ENCODE data around the gene GRM8. TPM values are rescaled to one million over a fixed set of nuclear protein-coding genes. Genes with fewer than 3 reads are reported as not detected.

GRM8 gene
- polyA plus RNA-seq, 1 donor (not counting 4 experiments of a cell fraction or from before 2014, with no cell fraction given): not detected

DNA sequence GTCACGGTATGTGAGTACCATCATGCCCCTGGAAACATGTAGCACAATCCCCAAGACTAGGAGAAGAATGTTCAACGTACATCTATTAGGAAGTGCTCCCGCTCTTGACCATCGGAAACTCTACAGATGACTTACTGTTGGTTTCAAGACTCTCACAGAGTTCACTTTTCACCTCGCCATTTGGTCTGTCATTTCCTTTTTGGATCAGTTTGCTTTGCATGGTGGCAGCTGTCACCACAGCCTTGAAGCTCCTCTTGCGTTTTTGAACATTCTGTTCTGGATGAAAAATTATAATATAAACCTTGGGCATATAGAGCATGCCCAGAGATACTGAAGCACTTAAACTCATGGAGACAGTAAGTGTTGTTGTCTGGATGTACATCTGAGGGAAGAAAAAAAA lies 806.8 kb downstream of the GRM8 start:
- TF ChIP-seq, protein P1, sequence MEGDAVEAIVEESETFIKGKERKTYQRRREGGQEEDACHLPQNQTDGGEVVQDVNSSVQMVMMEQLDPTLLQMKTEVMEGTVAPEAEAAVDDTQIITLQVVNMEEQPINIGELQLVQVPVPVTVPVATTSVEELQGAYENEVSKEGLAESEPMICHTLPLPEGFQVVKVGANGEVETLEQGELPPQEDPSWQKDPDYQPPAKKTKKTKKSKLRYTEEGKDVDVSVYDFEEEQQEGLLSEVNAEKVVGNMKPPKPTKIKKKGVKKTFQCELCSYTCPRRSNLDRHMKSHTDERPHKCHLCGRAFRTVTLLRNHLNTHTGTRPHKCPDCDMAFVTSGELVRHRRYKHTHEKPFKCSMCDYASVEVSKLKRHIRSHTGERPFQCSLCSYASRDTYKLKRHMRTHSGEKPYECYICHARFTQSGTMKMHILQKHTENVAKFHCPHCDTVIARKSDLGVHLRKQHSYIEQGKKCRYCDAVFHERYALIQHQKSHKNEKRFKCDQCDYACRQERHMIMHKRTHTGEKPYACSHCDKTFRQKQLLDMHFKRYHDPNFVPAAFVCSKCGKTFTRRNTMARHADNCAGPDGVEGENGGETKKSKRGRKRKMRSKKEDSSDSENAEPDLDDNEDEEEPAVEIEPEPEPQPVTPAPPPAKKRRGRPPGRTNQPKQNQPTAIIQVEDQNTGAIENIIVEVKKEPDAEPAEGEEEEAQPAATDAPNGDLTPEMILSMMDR (optimal IDR thresholded peaks at IDR 0.05 in 1 of 3, IDR thresholded peaks at IDR 0.05 in 1 of 3, conservative IDR thresholded peaks at IDR 0.05 in 1 of 3; ENCODE audit: extremely low read depth in 1 of 3, insufficient read depth in 2 of 3, low read length in 3 of 3): no peak
- TF ChIP-seq EZH2 (IDR thresholded peaks at IDR 0.05; ENCODE audit: low read length): no peak
- H3K27ac ChIP-seq (ENCODE audit: control insufficient read depth, insufficient read depth, low read length): no peak overlapping the region
- H4K20me1 ChIP-seq (ENCODE audit: control insufficient read depth, extremely low read depth, insufficient read depth, low read length): no peaks in the 10 kb centered on the region
- FAIRE-seq (no peak), DNase-seq (ENCODE audit: low read depth, low spot score) (no peak)
- dilution Hi-C loops (cut with MboI; ENCODE audit: extremely low pct_ligation_motif_present, low sequenced_read_pairs): no loop called here
- H3K9ac ChIP-seq (ENCODE audit: control insufficient read depth, extremely low read depth, insufficient read depth, low read length): no peak overlapping the region
- H3K9me3 ChIP-seq (ENCODE audit: control insufficient read depth, low read depth, low read length): no peaks in the 10 kb centered on the region
- no peaks in the 10 kb centered on the region for H3K36me3 ChIP-seq (ENCODE audit: control insufficient read depth in 2 of 2, extremely low read depth in 1 of 2, insufficient read depth in 2 of 2, low read length in 2 of 2)
- no peaks in the 10 kb centered on the region for H3K4me1 ChIP-seq (ENCODE audit: control insufficient read depth, extremely low read depth, insufficient read depth, low read length)
- H3K4me2 ChIP-seq (ENCODE audit: control insufficient read depth, extremely low read depth, insufficient read depth, low read depth, low read length): no peak overlapping the region
- no peaks in the 10 kb centered on the region for H3K27me3 ChIP-seq (ENCODE audit: control insufficient read depth, extremely low read depth, insufficient read depth, low read length)
- no peaks in the 10 kb centered on the region for H3K9me1 ChIP-seq (ENCODE audit: control insufficient read depth, extremely low read depth, insufficient read depth, low read length)
- no peaks in the 10 kb centered on the region for H3K79me2 ChIP-seq (ENCODE audit: control insufficient read depth, insufficient read depth, low read length)
- H2AFZ ChIP-seq (ENCODE audit: control insufficient read depth, low read length): no peak overlapping the region
- no peak overlapping the region for H3K4me3 ChIP-seq (ENCODE audit: control insufficient read depth in 2 of 3, extremely low read depth in 1 of 3, insufficient read depth in 2 of 3, low read depth in 1 of 3, low read length in 3 of 3)

DNA sequence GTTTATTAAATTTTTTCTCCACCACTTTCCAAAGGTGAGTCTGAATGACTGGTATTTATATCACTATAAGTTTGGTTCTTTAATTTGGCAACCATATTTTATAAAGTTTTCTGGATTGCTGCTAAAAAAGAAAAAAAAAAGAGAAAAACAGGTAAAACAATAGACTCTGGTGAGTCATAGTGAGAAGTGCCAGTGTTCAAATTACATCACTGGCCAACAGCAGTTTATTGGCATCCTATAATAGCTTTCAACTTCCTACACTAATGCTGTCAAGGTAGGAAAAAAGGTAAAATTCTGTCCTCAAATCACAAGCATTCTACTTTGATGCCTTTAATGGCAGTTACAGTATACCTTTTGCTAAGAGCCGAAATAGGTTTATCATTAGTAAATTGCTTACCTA lies 808.8 kb downstream of the GRM8 start:
- Histone ChIP-seq H3K79me2 (ENCODE audit: control insufficient read depth, insufficient read depth, low read length) (no peaks in the 10 kb centered on the region), H3K9me1 (ENCODE audit: control insufficient read depth, extremely low read depth, insufficient read depth, low read length) (no peaks in the 10 kb centered on the region), H3K4me1 (ENCODE audit: control insufficient read depth, extremely low read depth, insufficient read depth, low read length) (no peaks in the 10 kb centered on the region), H2AFZ (ENCODE audit: control insufficient read depth, low read length) (no peak overlapping the region), H3K9ac (ENCODE audit: control insufficient read depth, extremely low read depth, insufficient read depth, low read length) (no peak overlapping the region), H3K4me3 (ENCODE audit: control insufficient read depth in 2 of 3, extremely low read depth in 1 of 3, insufficient read depth in 2 of 3, low read depth in 1 of 3, low read length in 3 of 3) (no peak overlapping the region), H3K27me3 (ENCODE audit: control insufficient read depth, extremely low read depth, insufficient read depth, low read length) (no peaks in the 10 kb centered on the region), H3K9me3 (ENCODE audit: control insufficient read depth, low read depth, low read length) (no peaks in the 10 kb centered on the region), H3K27ac (ENCODE audit: control insufficient read depth, insufficient read depth, low read length) (no peak overlapping the region), H3K36me3 (ENCODE audit: control insufficient read depth in 2 of 2, extremely low read depth in 1 of 2, insufficient read depth in 2 of 2, low read length in 2 of 2) (no peaks in the 10 kb centered on the region), H3K4me2 (ENCODE audit: control insufficient read depth, extremely low read depth, insufficient read depth, low read depth, low read length) (no peak overlapping the region), H4K20me1 (ENCODE audit: control insufficient read depth, extremely low read depth, insufficient read depth, low read length) (no peaks in the 10 kb centered on the region)
- no peak for FAIRE-seq
- DNase-seq (ENCODE audit: low read depth, low spot score): no peak
- no peak for TF ChIP-seq EZH2 (IDR thresholded peaks at IDR 0.05; ENCODE audit: low read length)
- TF ChIP-seq, protein P1 (optimal IDR thresholded peaks at IDR 0.05 in 1 of 3, IDR thresholded peaks at IDR 0.05 in 1 of 3, conservative IDR thresholded peaks at IDR 0.05 in 1 of 3; ENCODE audit: extremely low read depth in 1 of 3, insufficient read depth in 2 of 3, low read length in 3 of 3): no peak
- dilution Hi-C loops (cut with MboI; ENCODE audit: extremely low pct_ligation_motif_present, low sequenced_read_pairs): no loop called here
